Measurements from ENCODE around the gene ABLIM1.

Gene ABLIM1

GRCh38 chr10:114486938-114487814 is 170.9 kb downstream of the ABLIM1 start:
- no peak for DNase-seq (ENCODE audit: low read depth, low spot score)
- H3K4me3 ChIP-seq (ENCODE audit: low read length): no peak overlapping the region

- DNase-seq (ENCODE audit: low read depth, low spot score): no peak
- H3K4me3 ChIP-seq (ENCODE audit: low read length): no peak overlapping the region
These were observed 172.2 kb downstream of the ABLIM1 start for GRCh38 chr10:114485696-114486400.

- H3K4me3 ChIP-seq (ENCODE audit: low read length): no peak overlapping the region
- no peak for DNase-seq (ENCODE audit: low read depth, low spot score)
These were observed 174.5 kb downstream of the ABLIM1 start for GRCh38 chr10:114483575-114483974.

- no peak overlapping the region for H3K4me3 ChIP-seq (ENCODE audit: low read length)
- DNase-seq (ENCODE audit: low read depth, low spot score): no peak
These were observed 175.4 kb downstream of the ABLIM1 start for GRCh38 chr10:114482480-114483304.

GRCh38 chr10:114481055-114481454 is 177.0 kb downstream of the ABLIM1 start:
- DNase-seq (ENCODE audit: low read depth, low spot score): no peak
- H3K4me3 ChIP-seq (ENCODE audit: low read length): no peak overlapping the region

- no peak for DNase-seq (ENCODE audit: low read depth, low spot score)
- H3K4me3 ChIP-seq (ENCODE audit: low read length): no peak overlapping the region
These were observed 178.2 kb downstream of the ABLIM1 start for GRCh38 chr10:114479836-114480235.

- H3K4me3 ChIP-seq (ENCODE audit: low read length): no peak overlapping the region
- DNase-seq (ENCODE audit: low read depth, low spot score): no peak
These were observed 178.8 kb downstream of the ABLIM1 start for GRCh38 chr10:114479307-114479706.

- H3K4me3 ChIP-seq (ENCODE audit: low read length): no peak overlapping the region
- DNase-seq (ENCODE audit: low read depth, low spot score): no peak
These were observed 179.8 kb downstream of the ABLIM1 start for GRCh38 chr10:114478281-114478680.

GRCh38 chr10:114477285-114477684 is 180.8 kb downstream of the ABLIM1 start:
- DNase-seq (ENCODE audit: low read depth, low spot score): no peak
- no peak overlapping the region for H3K4me3 ChIP-seq (ENCODE audit: low read length)

GRCh38 chr10:114474989-114475388 is 183.1 kb downstream of the ABLIM1 start:
- no peak for DNase-seq (ENCODE audit: low read depth, low spot score)
- H3K4me3 ChIP-seq (ENCODE audit: low read length): no peak overlapping the region

GRCh38 chr10:114473776-114474175 is 184.3 kb downstream of the ABLIM1 start:
- H3K4me3 ChIP-seq (ENCODE audit: low read length): no peak overlapping the region
- DNase-seq (ENCODE audit: low read depth, low spot score): no peak

GRCh38 chr10:114472877-114473253 is 185.2 kb downstream of the ABLIM1 start:
- H3K4me3 ChIP-seq (ENCODE audit: low read length): no peak overlapping the region

GRCh38 chr10:114471906-114472876 is 185.9 kb downstream of the ABLIM1 start:
- DNase-seq (ENCODE audit: low read depth, low spot score): no peak
- no peak overlapping the region for H3K4me3 ChIP-seq (ENCODE audit: low read length)

More at GRCh38 chr10:114472877-114473253, 185.2 kb downstream of the ABLIM1 start:
- no peak for DNase-seq (ENCODE audit: low read depth, low spot score)

- peak; percentile 85 for DNase-seq (ENCODE audit: low read depth, low spot score)
- no peak overlapping the region for H3K4me3 ChIP-seq (ENCODE audit: low read length)
These were observed 186.8 kb downstream of the ABLIM1 start for GRCh38 chr10:114470956-114471905.

GRCh38 chr10:114470361-114470760 is 187.7 kb downstream of the ABLIM1 start:
- H3K4me3 ChIP-seq (ENCODE audit: low read length): no peak overlapping the region
- DNase-seq (ENCODE audit: low read depth, low spot score): no peak

GRCh38 chr10:114458955-114459354 is 199.1 kb downstream of the ABLIM1 start:
- DNase-seq (ENCODE audit: low read depth, low spot score): no peak
- H3K4me3 ChIP-seq (ENCODE audit: low read length): no peak overlapping the region

- DNase-seq (ENCODE audit: low read depth, low spot score): no peak
- no peak overlapping the region for H3K4me3 ChIP-seq (ENCODE audit: low read length)
These were observed 199.7 kb downstream of the ABLIM1 start for GRCh38 chr10:114458216-114458920.

Measured in Jurkat, Clone E6-1 (cell line).